PC-3 (cell line): ENCODE results near the gene SLC12A2.

Experiments
- EZH2 ChIP-seq: fragments of 300-600 bp; sonication (generic); IDR thresholded peaks from one replicate; pipeline ENCODE4 v1.6.1; 2017; ENCODE audit warnings: antibody characterized with exemption, mild to moderate bottlenecking, low read length; ENCODE audit not compliant: unreplicated experiment
- EZH2phosphoT487 ChIP-seq: fragments of 300-600 bp; sonication (generic); IDR thresholded peaks from 2 replicates; pipeline ENCODE4 v1.6.1; 2018; ENCODE audit warnings: mild to moderate bottlenecking, antibody characterized with exemption, low read length, borderline replicate concordance
- TF ChIP-seq, protein P1 (sequence below): fragments of 300-600 bp; sonication (generic); conservative IDR thresholded peaks from 2 replicates; pipeline ENCODE4 v1.5.1; 2017; ENCODE audit warnings: antibody characterized with exemption, low read depth, mild to moderate bottlenecking, low read length

DNA sequence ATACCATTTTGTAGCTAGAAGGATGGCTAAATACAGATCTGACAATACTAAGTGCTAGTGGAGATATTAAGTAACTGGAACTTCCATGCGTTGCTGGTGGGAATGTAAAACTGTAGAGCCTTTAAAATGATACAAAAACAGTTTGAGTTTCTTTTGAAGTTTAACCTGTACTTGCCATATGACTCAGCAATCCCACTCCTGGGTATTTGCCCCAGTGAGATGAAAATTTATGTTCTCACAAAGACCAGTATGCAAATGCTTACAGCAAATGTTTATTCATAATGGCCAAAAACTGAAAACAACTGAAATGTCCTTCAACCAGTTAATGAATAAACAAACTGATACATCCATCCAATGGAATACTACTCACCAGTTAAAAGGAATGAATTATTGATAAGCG is 137.3 kb downstream of the SLC12A2 start:
- TF ChIP-seq, protein P1, sequence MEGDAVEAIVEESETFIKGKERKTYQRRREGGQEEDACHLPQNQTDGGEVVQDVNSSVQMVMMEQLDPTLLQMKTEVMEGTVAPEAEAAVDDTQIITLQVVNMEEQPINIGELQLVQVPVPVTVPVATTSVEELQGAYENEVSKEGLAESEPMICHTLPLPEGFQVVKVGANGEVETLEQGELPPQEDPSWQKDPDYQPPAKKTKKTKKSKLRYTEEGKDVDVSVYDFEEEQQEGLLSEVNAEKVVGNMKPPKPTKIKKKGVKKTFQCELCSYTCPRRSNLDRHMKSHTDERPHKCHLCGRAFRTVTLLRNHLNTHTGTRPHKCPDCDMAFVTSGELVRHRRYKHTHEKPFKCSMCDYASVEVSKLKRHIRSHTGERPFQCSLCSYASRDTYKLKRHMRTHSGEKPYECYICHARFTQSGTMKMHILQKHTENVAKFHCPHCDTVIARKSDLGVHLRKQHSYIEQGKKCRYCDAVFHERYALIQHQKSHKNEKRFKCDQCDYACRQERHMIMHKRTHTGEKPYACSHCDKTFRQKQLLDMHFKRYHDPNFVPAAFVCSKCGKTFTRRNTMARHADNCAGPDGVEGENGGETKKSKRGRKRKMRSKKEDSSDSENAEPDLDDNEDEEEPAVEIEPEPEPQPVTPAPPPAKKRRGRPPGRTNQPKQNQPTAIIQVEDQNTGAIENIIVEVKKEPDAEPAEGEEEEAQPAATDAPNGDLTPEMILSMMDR, result no peak
- TF ChIP-seq EZH2 (no peak), EZH2phosphoT487 (no peak)
